Stomach (tissue), 9 donors: Measurements from ENCODE around the gene NSFL1C. TPM values are rescaled to one million over a fixed set of nuclear protein-coding genes. Genes with fewer than 3 reads are reported as not detected.

Source experiments
- DNase-seq, 2 donors: peaks; one replicate each; pipeline versions ENCODE4 v3.0.0 to v3.0.0-alpha.2; 2013 to 2019
- H3K27ac ChIP-seq, 5 donors: fragments of 200-600 bp in 4 of 5; sonication (generic) in 4 of 5; one replicate each; pipeline ENCODE4 v1.5.1; 2013 to 2019; ENCODE audit warnings: mild to moderate bottlenecking in 1 of 5, moderate library complexity in 1 of 5
- H3K27me3 ChIP-seq, 3 donors: fragments of 200-600 bp; sonication (generic); one replicate each; pipeline ENCODE4 v1.5.1; 2017 to 2019; ENCODE audit warnings: mixed run types in 1 of 3
- H3K36me3 ChIP-seq, 4 donors: fragments of 200-600 bp; sonication (generic); 1 replicate in 3 of 4; 2 replicates in 1 of 4; pipeline ENCODE4 v1.5.1; 2016 to 2019
- H3K4me1 ChIP-seq, 4 donors: fragments of 200-600 bp; sonication (generic); one replicate each; pipeline ENCODE4 v1.5.1; 2016 to 2019
- H3K4me3 ChIP-seq, 4 donors: fragments of 200-600 bp; sonication (generic) in 3 of 4; one replicate each; pipeline ENCODE4 v1.5.1; 2016 to 2019; ENCODE audit warnings: mild to moderate bottlenecking in 1 of 4
- H3K9me3 ChIP-seq, 4 donors: fragments of 200-600 bp; sonication (generic); one replicate each; pipeline ENCODE4 v1.5.1; 2016 to 2019
- EP300 ChIP-seq: sonication (generic); formaldehyde crosslinking; IDR thresholded peaks from one replicate; pipeline ENCODE4 v1.6.1; 2017; ENCODE audit warnings: antibody characterized with exemption
- POLR2A ChIP-seq, 4 donors: fragments of 450-650 bp; IDR thresholded peaks; one replicate each; pipeline ENCODE4 v1.6.1; 2016; ENCODE audit warnings: antibody characterized with exemption in 4 of 4, control low read depth in 2 of 4, mild to moderate bottlenecking in 1 of 4, moderate library complexity in 1 of 4
- POLR2AphosphoS5 ChIP-seq, 3 donors: sonication (generic); formaldehyde crosslinking; IDR thresholded peaks; one replicate each; pipeline ENCODE4 v1.6.1; 2016; ENCODE audit warnings: antibody characterized with exemption in 3 of 3
- WGBS, 5 donors: extraction: QIAGEN DNeasy Blood & Tissue Kit in 3 of 5; methylation state at CpG; one replicate each; pipeline versions ENCODE4 v1.1.5 to v1.1.7; 2013 to 2018; 5-methylcytosine and 5-hydroxymethylcytosine counted together
- intact Hi-C: fragments of 100-400 bp; cut with DNase I; formaldehyde crosslinking; loops from one replicate; pipeline ENCODE4 v1.15.1; 2023; ENCODE audit warnings: low total_unique reads
- polyA plus RNA-seq, 3 donors: library from polyadenylated mRNA; stranded (reverse); fragments of 200-250 nt; gene quantifications; one replicate each; pipeline ENCODE4 v1.2.3, GENCODE V29; 2013
- total RNA-seq, 5 donors: library from RNA; depleted of rRNA; stranded (reverse); fragments of >200 nt; gene quantifications; one replicate each; pipeline versions ENCODE4 v1.1.0 to v1.2.3, GENCODE V29; 2014 to 2016
- TF ChIP-seq, protein P1 (sequence below), 7 experiments: fragments of 450-650 bp in 4 of 7; fragments of 200-600 bp in 3 of 7; sonication (generic) in 3 of 7; IDR thresholded peaks; one replicate each; pipeline ENCODE4 v1.5.1; 2016 to 2019; ENCODE audit warnings: antibody characterized with exemption in 7 of 7, control low read depth in 2 of 7, mild to moderate bottlenecking in 1 of 7
- donor health status: healthy with polysubstance abuse.
- donor health status: Bipolar disorder and iron deficiency.
- donor health status: healthy.

NSFL1C gene
- total and polyA plus RNA-seq, 8 donors = 13.4 to 83.4 (median 42.1) TPM

DNA sequence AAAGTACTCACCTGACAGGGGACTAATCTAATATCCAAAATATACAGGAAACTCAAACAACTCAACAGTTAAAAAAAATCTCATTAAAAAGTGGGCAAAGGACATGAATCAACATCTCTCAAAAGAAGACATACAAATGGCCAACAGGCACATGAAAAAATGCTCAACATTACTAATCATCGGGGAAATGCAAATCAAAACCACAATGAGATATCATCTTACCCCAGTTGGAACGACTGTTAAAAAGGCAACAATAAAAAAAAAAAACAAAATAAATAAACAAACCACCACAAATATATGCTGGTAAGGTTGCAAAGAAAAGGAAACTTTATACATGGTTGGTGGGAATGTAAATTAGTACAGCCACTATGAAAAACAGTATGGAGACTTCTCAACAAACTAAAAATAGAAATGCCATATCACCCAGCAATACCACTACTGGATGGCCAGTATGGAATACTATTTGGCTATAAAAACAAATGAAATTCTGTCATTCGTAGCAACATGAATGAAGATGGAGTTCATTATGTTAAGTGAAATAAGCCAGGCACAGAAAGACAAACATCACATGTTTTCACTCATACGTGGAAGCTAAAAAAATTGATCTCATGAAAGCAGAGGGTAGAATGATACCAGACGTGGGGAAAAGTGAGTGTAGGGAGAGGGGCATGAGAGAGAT lies 17.9 kb upstream of the NSFL1C start:
- intact Hi-C loops = no loop called here

DNA sequence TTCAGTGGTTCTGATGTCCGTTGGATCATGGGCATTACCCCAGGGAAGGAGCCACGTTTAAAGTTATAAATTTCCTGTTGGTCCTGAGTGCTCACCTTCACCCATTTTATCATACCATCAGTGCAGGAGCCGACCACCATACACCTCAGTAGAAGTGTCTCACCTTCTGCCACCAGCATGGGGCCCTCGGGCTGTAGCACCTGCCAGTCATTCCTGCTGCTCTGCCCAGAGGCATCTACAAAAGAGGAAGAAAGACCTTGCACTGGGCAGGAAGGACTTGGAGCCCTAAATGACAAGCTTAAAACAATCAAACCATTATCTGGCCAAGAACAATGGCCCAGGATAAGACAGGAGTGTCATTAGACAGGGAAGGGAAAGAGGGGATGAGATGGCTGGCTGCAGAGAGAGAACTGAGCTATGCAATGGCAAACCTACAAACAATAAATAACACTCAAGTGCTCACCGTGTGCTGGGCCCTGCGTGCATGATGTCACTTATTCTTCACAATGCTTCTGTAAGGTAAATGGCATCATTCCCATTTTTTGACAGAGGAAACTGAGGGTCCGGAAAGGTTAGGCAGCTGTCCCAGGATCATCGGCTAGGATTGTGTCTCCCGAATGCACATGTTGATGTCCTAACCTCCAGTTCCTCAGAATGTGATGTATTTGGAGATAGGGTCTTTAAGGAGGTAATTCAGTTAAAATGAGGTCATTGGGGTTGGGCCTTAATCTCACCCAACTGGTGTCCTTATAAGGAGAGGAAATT lies 13.4 kb upstream of the NSFL1C start:
- Histone ChIP-seq H3K4me1 (no peaks in the 10 kb centered on the region), H3K27ac (no peak overlapping the region), H3K27me3 (peaks cover 0 to 16% (median 0%) of the 10 kb centered on the region in 3 donors), H3K9me3 (no peaks in the 10 kb centered on the region), H3K36me3 (peaks cover 0 to 6% (median 0%) of the 10 kb centered on the region in 4 donors), H3K4me3 (no peak overlapping the region)
- 71 to 87% (median 80%) methylated on average over 9 of the region's 9 CpGs for WGBS, 5 donors
- intact Hi-C loops = no loop called here
- no peak for DNase-seq
- TF ChIP-seq EP300 = no peak
- no peak for TF ChIP-seq POLR2AphosphoS5 (IDR thresholded peaks at IDR 0.05)
- TF ChIP-seq POLR2A (IDR thresholded peaks at IDR 0.05) = no peak
- TF ChIP-seq, protein P1, sequence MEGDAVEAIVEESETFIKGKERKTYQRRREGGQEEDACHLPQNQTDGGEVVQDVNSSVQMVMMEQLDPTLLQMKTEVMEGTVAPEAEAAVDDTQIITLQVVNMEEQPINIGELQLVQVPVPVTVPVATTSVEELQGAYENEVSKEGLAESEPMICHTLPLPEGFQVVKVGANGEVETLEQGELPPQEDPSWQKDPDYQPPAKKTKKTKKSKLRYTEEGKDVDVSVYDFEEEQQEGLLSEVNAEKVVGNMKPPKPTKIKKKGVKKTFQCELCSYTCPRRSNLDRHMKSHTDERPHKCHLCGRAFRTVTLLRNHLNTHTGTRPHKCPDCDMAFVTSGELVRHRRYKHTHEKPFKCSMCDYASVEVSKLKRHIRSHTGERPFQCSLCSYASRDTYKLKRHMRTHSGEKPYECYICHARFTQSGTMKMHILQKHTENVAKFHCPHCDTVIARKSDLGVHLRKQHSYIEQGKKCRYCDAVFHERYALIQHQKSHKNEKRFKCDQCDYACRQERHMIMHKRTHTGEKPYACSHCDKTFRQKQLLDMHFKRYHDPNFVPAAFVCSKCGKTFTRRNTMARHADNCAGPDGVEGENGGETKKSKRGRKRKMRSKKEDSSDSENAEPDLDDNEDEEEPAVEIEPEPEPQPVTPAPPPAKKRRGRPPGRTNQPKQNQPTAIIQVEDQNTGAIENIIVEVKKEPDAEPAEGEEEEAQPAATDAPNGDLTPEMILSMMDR (IDR thresholded peaks at IDR 0.05) = no peak

More for the DNA sequence above, 17.9 kb upstream of the NSFL1C start:
- Histone ChIP-seq H3K27ac (no peak overlapping the region), H3K4me3 (no peak overlapping the region), H3K9me3 (no peaks in the 10 kb centered on the region), H3K27me3 (peaks cover 0 to 16% (median 0%) of the 10 kb centered on the region in 3 donors), H3K36me3 (no peaks in the 10 kb centered on the region), H3K4me1 (no peaks in the 10 kb centered on the region)
- DNase-seq = no peak
- TF ChIP-seq, protein P1 (IDR thresholded peaks at IDR 0.05) = no peak
- TF ChIP-seq POLR2AphosphoS5 (IDR thresholded peaks at IDR 0.05) (no peak), EP300 (no peak), POLR2A (IDR thresholded peaks at IDR 0.05) (no peak)
- WGBS, 5 donors = 38 to 51% (median 41%) methylated on average over 5 of the region's 5 CpGs

DNA sequence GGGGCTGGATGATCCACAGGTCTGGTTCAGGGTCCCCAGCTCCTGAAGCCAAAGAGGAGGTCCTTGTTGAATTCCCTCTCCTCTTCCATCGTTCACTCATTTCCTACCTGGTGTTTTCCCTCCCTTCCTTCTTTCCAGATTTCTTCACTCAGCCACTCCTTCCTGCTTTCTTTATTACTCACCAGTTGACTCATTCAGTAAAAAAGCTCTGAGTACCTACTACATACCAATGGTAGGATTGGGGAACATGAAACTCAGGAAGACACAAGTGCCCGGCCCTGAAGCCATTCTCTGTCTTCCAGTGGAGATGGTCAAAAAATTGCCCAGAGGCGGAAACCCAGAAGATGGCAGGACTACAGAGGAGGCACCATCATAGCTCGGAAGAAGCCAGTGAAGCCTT lies 11.9 kb upstream of the NSFL1C start:
- TF ChIP-seq EP300 (no peak), POLR2A (IDR thresholded peaks at IDR 0.05) (no peak), POLR2AphosphoS5 (IDR thresholded peaks at IDR 0.05) (no peak)
- TF ChIP-seq, protein P1 (IDR thresholded peaks at IDR 0.05) = no peak
- Histone ChIP-seq H3K4me3 (no peak overlapping the region), H3K4me1 (peaks cover 0 to under 1% (median 0%) of the 10 kb centered on the region in 4 donors), H3K27me3 (peaks cover 0 to 11% (median 0%) of the 10 kb centered on the region in 3 donors), H3K27ac (no peak overlapping the region), H3K36me3 (peaks cover 0 to 6% (median 0%) of the 10 kb centered on the region in 4 donors), H3K9me3 (no peaks in the 10 kb centered on the region)
- 73 to 82% (median 79%) methylated on average over 4 of the region's 4 CpGs for WGBS, 5 donors
- no peak for DNase-seq
- intact Hi-C loops = no loop called here

DNA sequence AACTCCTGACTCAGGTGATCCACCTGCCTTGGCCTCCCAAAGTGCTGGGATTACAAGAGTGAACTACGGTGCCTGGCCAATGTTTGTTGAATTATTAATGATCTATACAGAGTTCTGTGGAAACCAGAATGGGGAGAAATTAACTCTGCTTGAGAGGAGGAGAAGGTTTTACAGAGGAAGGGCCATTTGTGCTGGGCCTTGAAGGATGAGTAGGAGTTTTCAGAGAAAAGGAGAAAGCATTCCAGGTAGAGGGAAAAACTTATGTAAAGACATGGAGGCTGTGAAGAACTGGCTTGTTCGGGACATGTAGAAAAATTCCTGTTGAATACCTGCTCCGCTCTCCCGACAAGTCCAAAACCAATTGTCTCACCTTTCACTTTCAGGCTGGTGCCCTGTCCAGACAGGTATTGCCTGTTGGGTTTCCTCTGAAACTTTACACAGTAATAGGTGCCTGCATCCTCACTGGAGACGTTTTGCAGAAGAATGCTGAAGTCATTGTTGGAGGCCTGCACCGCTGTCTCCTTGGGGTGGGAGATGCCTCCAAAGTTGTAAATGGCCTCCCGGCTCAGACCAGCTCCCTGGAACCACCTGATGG lies 11.3 kb upstream of the NSFL1C start:
- intact Hi-C loops = no loop called here
- no peak for DNase-seq
- H3K4me3 ChIP-seq = no peak overlapping the region
- TF ChIP-seq POLR2AphosphoS5 (IDR thresholded peaks at IDR 0.05) = no peak
- TF ChIP-seq POLR2A (IDR thresholded peaks at IDR 0.05) = no peak
- TF ChIP-seq, protein P1 (IDR thresholded peaks at IDR 0.05) = no peak
- no peak for TF ChIP-seq EP300
- no peaks in the 10 kb centered on the region for H3K9me3 ChIP-seq
- H3K27me3 ChIP-seq = peaks cover 0 to 6% (median 0%) of the 10 kb centered on the region in 3 donors
- H3K4me1 ChIP-seq = peaks cover 0 to 6% (median 0%) of the 10 kb centered on the region in 4 donors
- no peak overlapping the region for H3K27ac ChIP-seq
- peaks cover 0 to 6% (median 0%) of the 10 kb centered on the region in 4 donors for H3K36me3 ChIP-seq
- WGBS, 5 donors = 83 to 92% (median 87%) methylated on average over 7 of the region's 7 CpGs
